ENCODE measurements around the gene ABTB1. TPM values are rescaled to one million over a fixed set of nuclear protein-coding genes. Genes with fewer than 3 reads are reported as not detected.

The ABTB1 gene
- total RNA-seq, 6 experiments from 2014 or later = 9.5 to 14.0 (median 11.5) TPM

GRCh38 chr3:127634653-127635052 is 38.1 kb upstream of the ABTB1 start:
- H3K9me3 Mint-ChIP-seq = no peaks in the 10 kb centered on the region
- H3K4me3 Mint-ChIP-seq = no peak overlapping the region
- TF ChIP-seq, protein P1, sequence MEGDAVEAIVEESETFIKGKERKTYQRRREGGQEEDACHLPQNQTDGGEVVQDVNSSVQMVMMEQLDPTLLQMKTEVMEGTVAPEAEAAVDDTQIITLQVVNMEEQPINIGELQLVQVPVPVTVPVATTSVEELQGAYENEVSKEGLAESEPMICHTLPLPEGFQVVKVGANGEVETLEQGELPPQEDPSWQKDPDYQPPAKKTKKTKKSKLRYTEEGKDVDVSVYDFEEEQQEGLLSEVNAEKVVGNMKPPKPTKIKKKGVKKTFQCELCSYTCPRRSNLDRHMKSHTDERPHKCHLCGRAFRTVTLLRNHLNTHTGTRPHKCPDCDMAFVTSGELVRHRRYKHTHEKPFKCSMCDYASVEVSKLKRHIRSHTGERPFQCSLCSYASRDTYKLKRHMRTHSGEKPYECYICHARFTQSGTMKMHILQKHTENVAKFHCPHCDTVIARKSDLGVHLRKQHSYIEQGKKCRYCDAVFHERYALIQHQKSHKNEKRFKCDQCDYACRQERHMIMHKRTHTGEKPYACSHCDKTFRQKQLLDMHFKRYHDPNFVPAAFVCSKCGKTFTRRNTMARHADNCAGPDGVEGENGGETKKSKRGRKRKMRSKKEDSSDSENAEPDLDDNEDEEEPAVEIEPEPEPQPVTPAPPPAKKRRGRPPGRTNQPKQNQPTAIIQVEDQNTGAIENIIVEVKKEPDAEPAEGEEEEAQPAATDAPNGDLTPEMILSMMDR (IDR thresholded peaks at IDR 0.05) = no peak
- H3K27me3 Mint-ChIP-seq (ENCODE audit: insufficient read depth) = peaks cover 31% of the 10 kb centered on the region
- no peak overlapping the region for H3K27ac Mint-ChIP-seq
- no peak for DNase-seq
- peaks cover 19% of the 10 kb centered on the region for H3K4me1 Mint-ChIP-seq (ENCODE audit: low read depth)
- no peaks in the 10 kb centered on the region for H3K36me3 Mint-ChIP-seq (ENCODE audit: low read depth)

GRCh38 chr3:127637546-127637945 is 35.2 kb upstream of the ABTB1 start:
- no peak overlapping the region for H3K4me3 Mint-ChIP-seq

GRCh38 chr3:127637971-127638370 is 34.8 kb upstream of the ABTB1 start:
- no peaks in the 10 kb centered on the region for H3K36me3 Mint-ChIP-seq (ENCODE audit: low read depth)
- H3K27ac Mint-ChIP-seq = no peak overlapping the region
- no peaks in the 10 kb centered on the region for H3K9me3 Mint-ChIP-seq
- H3K27me3 Mint-ChIP-seq (ENCODE audit: insufficient read depth) = peaks cover 7% of the 10 kb centered on the region
- H3K4me3 Mint-ChIP-seq = no peak overlapping the region
- no peak for DNase-seq
- peaks cover 24% of the 10 kb centered on the region for H3K4me1 Mint-ChIP-seq (ENCODE audit: low read depth)
- TF ChIP-seq, protein P1 (IDR thresholded peaks at IDR 0.05) = no peak

More at GRCh38 chr3:127637546-127637945, 35.2 kb upstream of the ABTB1 start:
- H3K4me1 Mint-ChIP-seq (ENCODE audit: low read depth) = peaks cover 24% of the 10 kb centered on the region
- TF ChIP-seq, protein P1 (IDR thresholded peaks at IDR 0.05) = no peak; the same call in 1 of the 2 replicates
- H3K36me3 Mint-ChIP-seq (ENCODE audit: low read depth) = no peaks in the 10 kb centered on the region
- no peak for DNase-seq
- H3K27ac Mint-ChIP-seq = no peak overlapping the region
- H3K27me3 Mint-ChIP-seq (ENCODE audit: insufficient read depth) = peaks cover 8% of the 10 kb centered on the region
- no peaks in the 10 kb centered on the region for H3K9me3 Mint-ChIP-seq

DNA sequence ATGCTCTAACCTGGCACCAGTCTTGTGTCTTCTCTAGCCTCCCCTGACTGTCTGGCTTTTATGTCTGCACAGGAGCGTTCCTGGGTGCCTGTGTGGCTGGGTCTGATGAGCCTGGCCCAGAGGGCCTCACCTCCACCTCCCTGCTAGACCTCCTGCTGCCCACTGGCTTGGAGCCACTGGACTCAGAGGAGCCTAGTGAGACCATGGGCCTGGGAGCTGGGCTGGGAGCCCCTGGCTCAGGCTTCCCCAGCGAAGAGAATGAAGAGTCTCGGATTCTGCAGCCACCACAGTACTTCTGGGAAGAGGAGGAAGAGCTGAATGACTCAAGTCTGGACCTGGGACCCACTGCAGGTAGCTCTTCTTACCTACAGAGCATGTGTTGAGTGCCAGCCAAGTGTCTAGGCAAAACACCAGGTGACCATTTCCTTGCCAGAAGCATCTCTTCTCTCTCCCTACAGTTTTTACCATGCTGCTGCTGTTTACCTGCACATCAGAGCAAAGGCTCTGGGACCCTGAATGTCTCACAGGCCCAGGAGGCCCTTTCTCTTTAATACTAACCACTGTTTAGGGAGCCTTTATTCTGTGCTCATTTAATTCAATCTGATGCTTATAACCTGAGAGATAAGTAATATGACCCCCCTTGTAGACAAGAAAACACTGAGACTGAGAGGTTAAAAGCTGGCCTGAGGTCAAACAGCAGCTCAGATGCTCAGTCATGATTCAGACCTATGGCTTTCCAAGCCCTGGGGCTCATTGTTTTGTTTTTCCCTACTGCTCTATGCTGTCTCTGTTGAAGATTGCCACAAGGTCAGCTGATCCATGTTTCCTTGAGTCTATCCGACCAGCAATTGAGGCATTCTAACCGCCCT is 33.3 kb upstream of the ABTB1 start:
- Mint-ChIP-seq H3K9me3 (no peaks in the 10 kb centered on the region), H3K27me3 (ENCODE audit: insufficient read depth) (peaks cover 14% of the 10 kb centered on the region), H3K4me1 (ENCODE audit: low read depth) (peaks cover 24% of the 10 kb centered on the region), H3K36me3 (ENCODE audit: low read depth) (no peaks in the 10 kb centered on the region), H3K27ac (no peak overlapping the region), H3K4me3 (no peak overlapping the region)
- TF ChIP-seq, protein P1 (IDR thresholded peaks at IDR 0.05) = no peak
- peak; percentile 69 for DNase-seq

DNA sequence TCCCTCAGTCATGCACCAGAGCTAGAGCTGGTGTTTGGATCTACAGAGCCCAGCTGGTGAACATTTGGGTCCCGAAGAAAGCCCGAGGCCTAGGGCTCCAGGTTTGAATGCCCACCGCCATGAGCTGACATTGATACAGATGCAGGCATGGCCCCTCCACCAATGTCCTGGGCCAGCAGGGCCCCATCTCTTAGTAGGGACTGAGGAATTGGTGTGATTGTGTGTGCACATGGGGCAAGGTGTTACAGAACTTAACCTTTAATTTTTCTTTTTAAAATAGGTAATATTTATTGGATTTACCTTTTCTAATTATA is 32.8 kb upstream of the ABTB1 start:
- TF ChIP-seq, protein P1 (IDR thresholded peaks at IDR 0.05) = no peak
- DNase-seq = no peak
- Mint-ChIP-seq H3K9me3 (no peaks in the 10 kb centered on the region), H3K36me3 (ENCODE audit: low read depth) (no peaks in the 10 kb centered on the region), H3K4me1 (ENCODE audit: low read depth) (peaks cover 24% of the 10 kb centered on the region), H3K27me3 (ENCODE audit: insufficient read depth) (peaks cover 17% of the 10 kb centered on the region), H3K27ac (no peak overlapping the region), H3K4me3 (no peak overlapping the region)

Measured in HFFc6 (cell line).